GM21360 (cell line): ENCODE results near the gene USP53.
"Not testable (repeated sequence)": the region's sequence is repeated elsewhere in the genome, so short reads cannot be mapped to it uniquely, and the experiment has no call there.

Source experiments
- ATAC-seq: cut with Tn5 transposase; IDR thresholded peaks from one replicate; pipeline ENCODE4 v1.9.1; 2021; ENCODE audit warnings: mild to moderate bottlenecking, moderate library complexity; ENCODE audit not compliant: unreplicated experiment

USP53 gene

GRCh38 chr4:119266153-119266552 is 53.6 kb downstream of the USP53 start:
- ATAC-seq = no peak

DNA sequence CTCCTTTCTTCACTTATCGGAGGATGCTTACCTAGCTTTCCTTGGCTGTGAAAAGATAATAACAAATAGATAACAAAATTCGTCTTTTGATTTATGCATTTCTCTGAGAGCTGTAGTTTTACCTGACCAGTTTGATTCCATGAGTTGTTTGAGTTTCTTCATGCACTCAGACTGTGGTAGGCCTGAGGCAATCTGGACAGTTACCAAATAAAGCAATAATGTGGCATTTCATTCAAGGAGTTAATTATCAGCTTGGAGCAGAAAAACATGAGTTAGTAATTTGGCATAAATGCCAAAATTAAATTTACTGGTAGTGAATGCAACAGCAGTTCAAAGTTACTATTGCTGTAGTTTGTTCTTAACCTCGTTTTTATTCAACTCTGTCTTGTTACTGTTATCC is 56.0 kb downstream of the USP53 start:
- ATAC-seq = no peak

DNA sequence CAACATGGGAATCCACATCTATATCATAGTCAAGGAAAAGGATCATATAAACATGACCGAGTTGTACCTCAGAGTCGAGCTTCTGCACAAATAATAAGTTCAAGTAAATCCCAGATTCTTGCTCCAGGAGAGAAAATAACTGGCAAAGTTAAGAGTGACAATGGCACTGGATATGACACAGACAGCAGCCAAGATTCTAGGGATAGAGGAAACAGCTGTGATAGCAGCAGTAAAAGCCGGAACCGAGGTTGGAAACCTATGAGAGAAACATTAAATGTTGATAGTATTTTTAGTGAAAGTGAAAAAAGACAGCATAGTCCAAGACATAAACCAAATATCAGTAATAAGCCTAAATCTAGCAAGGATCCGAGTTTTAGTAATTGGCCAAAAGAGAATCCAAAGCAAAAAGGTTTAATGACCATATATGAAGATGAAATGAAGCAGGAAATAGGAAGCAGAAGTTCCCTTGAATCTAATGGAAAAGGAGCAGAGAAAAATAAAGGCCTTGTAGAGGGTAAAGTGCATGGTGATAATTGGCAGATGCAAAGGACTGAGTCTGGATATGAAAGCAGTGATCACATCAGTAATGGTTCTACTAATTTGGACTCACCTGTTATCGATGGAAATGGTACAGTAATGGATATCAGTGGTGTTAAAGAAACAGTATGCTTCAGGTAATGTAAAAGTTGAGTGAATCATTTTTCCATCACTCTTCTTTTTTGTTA is 59.0 kb downstream of the USP53 start:
- ATAC-seq = no peak

- ATAC-seq = not testable (repeated sequence)
These were observed 67.0 kb downstream of the USP53 start for GRCh38 chr4:119279541-119279940.

DNA sequence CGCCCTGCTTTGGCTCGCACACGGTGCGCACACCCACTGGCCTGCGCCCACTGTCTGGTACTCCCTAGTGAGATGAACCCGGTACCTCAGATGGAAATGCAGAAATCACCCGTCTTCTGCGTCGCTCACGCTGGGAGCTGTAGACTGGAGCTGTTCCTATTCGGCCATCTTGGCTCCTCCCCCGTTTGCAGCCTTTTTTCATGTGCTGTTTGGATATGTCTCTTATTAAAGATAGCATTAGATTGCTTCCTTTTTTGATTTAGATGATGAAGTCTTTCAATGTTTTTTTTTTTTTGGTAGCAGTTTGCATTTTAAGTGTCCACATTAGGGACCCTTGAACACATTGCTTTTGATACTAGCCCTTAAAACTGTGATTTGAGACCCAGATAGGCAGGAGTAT is 67.4 kb downstream of the USP53 start:
- ATAC-seq = not testable (repeated sequence)

GRCh38 chr4:119281393-119281792 is 68.9 kb downstream of the USP53 start:
- ATAC-seq = no peak

GRCh38 chr4:119284876-119285780 is 72.6 kb downstream of the USP53 start:
- ATAC-seq = peak; percentile 60

- ATAC-seq = no peak
These were observed 74.0 kb downstream of the USP53 start for GRCh38 chr4:119286377-119287002.

- no peak for ATAC-seq
These were observed 76.8 kb downstream of the USP53 start for GRCh38 chr4:119289313-119289712.

GRCh38 chr4:119290598-119290997 is 78.1 kb downstream of the USP53 start:
- no peak for ATAC-seq

- ATAC-seq = no peak
These were observed 83.8 kb downstream of the USP53 start for GRCh38 chr4:119296356-119296755.

GRCh38 chr4:119297795-119298194 is 85.3 kb downstream of the USP53 start:
- no peak for ATAC-seq

DNA sequence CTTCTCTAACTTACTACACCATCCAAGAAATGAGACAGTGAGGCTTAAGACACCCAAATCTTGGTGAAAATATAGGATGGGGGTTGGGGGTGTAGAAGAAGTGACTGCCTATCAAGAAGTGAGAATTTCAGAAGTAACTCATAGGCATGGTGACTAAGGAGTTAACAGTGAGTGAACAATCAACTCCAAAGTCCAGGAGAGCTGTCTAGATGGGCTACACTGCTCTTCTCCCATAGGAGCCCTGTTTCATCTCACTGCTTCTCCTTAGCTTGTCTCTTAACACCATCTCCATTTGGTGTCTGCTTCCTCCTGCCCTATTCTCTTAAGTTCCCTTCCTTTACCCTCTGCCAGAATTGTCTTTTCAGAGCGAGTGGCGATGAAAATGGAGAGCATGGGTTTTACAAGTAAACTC is 86.8 kb downstream of the USP53 start:
- ATAC-seq = no peak

DNA sequence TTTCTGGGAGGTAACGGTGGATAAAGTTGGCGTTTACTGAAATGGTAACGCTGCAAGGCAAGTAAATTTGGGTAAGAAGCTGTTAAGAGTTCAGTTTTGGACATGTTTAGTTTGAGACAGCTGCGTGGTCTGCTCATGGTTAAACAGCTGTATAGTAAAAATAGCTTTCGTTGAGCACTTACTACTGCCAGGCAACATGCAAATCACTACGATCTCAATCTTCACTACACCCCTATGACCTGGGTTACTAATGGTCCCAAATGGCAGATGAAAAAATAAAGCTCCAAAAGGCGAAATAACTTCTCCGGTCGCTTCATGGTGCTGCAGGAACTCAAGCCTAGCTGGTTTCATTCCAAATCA is 87.2 kb downstream of the USP53 start:
- ATAC-seq = peak; percentile 45

DNA sequence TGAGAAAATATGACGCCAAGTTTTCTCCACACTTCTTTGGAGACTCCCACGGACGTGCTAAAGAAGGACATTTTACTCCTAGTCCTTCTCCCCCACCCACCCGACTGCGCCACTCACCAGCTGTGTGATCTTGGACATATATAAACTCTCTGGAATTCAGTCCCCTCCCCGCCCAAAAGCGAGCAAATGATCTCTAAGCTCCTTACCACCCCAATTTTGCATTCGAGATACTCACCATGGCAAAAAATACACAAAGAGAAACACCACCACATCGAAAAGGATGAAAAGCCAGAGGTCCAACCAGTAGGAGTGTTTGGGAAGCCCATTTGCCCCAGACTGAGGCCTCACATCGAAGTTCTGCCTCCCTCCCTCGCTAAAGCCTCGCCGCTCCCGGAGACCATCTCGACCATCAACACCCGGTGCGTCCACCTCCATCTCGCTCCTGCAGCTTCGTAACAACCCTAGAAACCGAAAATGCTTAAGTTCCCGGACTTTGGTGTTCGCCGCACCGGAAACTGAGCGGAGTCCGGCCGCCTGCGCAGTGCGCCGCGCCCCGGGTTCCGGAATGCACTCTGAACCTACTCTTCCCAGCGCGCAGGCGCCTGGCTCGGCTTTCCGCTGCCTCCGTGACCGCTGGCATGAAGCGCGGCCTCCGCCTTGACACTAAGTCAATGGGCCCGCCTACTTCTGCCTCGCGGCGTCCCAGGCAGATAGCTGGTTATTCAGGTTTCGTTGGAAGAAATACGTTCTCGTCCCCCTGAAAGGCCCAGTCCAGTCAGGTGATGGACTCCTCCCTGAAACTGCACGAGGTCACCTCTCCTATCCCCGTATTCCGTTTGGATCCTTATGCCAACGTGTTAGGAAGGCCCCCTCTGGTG is 87.8 kb downstream of the USP53 start:
- ATAC-seq = peak; percentile 97

DNA sequence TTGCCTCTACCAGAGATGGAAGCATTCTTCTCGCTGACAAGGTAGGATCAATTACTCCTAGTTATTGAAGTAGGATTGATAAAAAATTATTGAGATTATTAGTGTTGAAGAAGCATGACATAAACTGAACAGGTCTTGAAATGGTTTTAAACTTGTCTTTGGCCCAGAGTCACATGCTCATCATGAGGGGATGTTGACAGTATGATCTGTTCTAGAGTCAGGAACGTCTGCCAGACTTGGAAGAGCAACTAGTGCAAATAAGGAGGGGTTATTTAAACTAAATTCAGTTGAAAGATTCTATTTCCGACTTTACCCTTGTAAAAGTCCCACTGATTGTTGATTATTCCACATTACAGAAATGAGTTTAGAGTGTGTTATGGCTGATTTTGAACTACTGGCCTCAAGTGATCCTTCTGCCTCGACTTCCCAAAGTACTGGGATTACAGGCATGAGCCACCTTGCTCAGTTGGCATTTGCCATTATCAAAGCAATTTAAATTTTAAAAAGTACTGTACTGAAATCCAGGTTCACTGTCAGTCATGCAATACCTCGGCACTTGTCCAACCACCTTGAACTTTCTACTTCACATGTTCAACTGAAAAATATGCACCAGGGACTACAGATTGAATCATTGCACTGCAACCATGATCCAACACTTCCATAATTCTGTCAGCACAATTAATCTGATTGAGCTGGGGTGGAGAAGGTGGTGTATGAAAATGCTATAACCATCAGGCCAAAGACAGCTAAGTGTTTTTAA is 89.7 kb downstream of the USP53 start:
- no peak for ATAC-seq

GRCh38 chr4:119303587-119304305 is 91.2 kb downstream of the USP53 start:
- no peak for ATAC-seq

- no peak for ATAC-seq
These were observed 91.9 kb downstream of the USP53 start for GRCh38 chr4:119304431-119304830.

GRCh38 chr4:119307606-119308005 is 95.1 kb downstream of the USP53 start:
- no peak for ATAC-seq
